IPS-18c (cell line): ENCODE data around the gene RUFY3.

Source experiments
- H3K4me3 ChIP-seq: 2 replicates; pipeline ENCODE4 v1.7.0; 2013; ENCODE audit warnings: low read depth, mild to moderate bottlenecking, low read length, moderate library complexity; ENCODE audit not compliant: insufficient read depth
- H3K9me3 ChIP-seq: one replicate; pipeline ENCODE4 v1.6.1; 2013; ENCODE audit warnings: mild to moderate bottlenecking, low read length, moderate library complexity; ENCODE audit not compliant: control insufficient read depth, insufficient read depth

RUFY3 gene

GRCh38 chr4:70703619-70704214, 18.0 kb upstream of the RUFY3 start:
- H3K4me3 ChIP-seq, result peak overlapping the region; percentile 80; the same call in 1 of the 2 replicates
- H3K9me3 ChIP-seq, result peaks cover 2% of the 10 kb centered on the region

GRCh38 chr4:70704215-70704930, 17.4 kb upstream of the RUFY3 start:
- peak overlapping the region; percentile 80 for H3K4me3 ChIP-seq
- peaks cover 2% of the 10 kb centered on the region for H3K9me3 ChIP-seq

- Histone ChIP-seq H3K9me3 (peaks cover 2% of the 10 kb centered on the region), H3K4me3 (peak overlapping the region; percentile 80)
Measured at GRCh38 chr4:70704931-70705182, 16.9 kb upstream of the RUFY3 start.

GRCh38 chr4:70705183-70706043, 16.4 kb upstream of the RUFY3 start:
- peaks cover under 1% of the 10 kb centered on the region for H3K9me3 ChIP-seq

GRCh38 chr4:70706044-70706461, 15.7 kb upstream of the RUFY3 start:
- no peaks in the 10 kb centered on the region for H3K9me3 ChIP-seq
- peak overlapping the region; percentile 80 for H3K4me3 ChIP-seq

More at GRCh38 chr4:70705183-70706043, 16.4 kb upstream of the RUFY3 start:
- peak overlapping the region; percentile 80 for H3K4me3 ChIP-seq

- Histone ChIP-seq H3K9me3 (no peaks in the 10 kb centered on the region), H3K4me3 (peak overlapping the region; percentile 80; the same call in 1 of the 2 replicates)
Measured at GRCh38 chr4:70706516-70706915, 15.2 kb upstream of the RUFY3 start.

- Histone ChIP-seq H3K9me3 (no peaks in the 10 kb centered on the region), H3K4me3 (no peak overlapping the region)
Measured at GRCh38 chr4:70709611-70710205, 12.1 kb upstream of the RUFY3 start.

GRCh38 chr4:70711599-70711998, 10.2 kb upstream of the RUFY3 start:
- Histone ChIP-seq H3K4me3 (no peak overlapping the region), H3K9me3 (no peaks in the 10 kb centered on the region)

- Histone ChIP-seq H3K4me3 (no peak overlapping the region), H3K9me3 (no peaks in the 10 kb centered on the region)
Measured at GRCh38 chr4:70712150-70712549, 9.6 kb upstream of the RUFY3 start.

GRCh38 chr4:70712604-70713452, 8.9 kb upstream of the RUFY3 start:
- Histone ChIP-seq H3K4me3 (no peak overlapping the region), H3K9me3 (no peaks in the 10 kb centered on the region)

- no peak overlapping the region for H3K4me3 ChIP-seq
- no peaks in the 10 kb centered on the region for H3K9me3 ChIP-seq
Measured at GRCh38 chr4:70713453-70714078, 8.2 kb upstream of the RUFY3 start.

- H3K9me3 ChIP-seq, result no peaks in the 10 kb centered on the region
- H3K4me3 ChIP-seq, result no peak overlapping the region
Measured at GRCh38 chr4:70714079-70714887, 7.5 kb upstream of the RUFY3 start.

- H3K4me3 ChIP-seq, result no peak overlapping the region
Measured at GRCh38 chr4:70715097-70715496, 6.7 kb upstream of the RUFY3 start.

GRCh38 chr4:70718811-70719604, 2.8 kb upstream of the RUFY3 start:
- H3K4me3 ChIP-seq, result no peak overlapping the region

More at GRCh38 chr4:70715097-70715496, 6.7 kb upstream of the RUFY3 start:
- no peaks in the 10 kb centered on the region for H3K9me3 ChIP-seq

GRCh38 chr4:70722199-70722791, 531 bp downstream of the RUFY3 start:
- no peak overlapping the region for H3K4me3 ChIP-seq

More at GRCh38 chr4:70718811-70719604, 2.8 kb upstream of the RUFY3 start:
- H3K9me3 ChIP-seq, result no peaks in the 10 kb centered on the region

More at GRCh38 chr4:70722199-70722791, 531 bp downstream of the RUFY3 start:
- H3K9me3 ChIP-seq, result no peaks in the 10 kb centered on the region
